Hepatocyte (in vitro differentiated cells): Measurements from ENCODE around the gene PTPN1. TPM values are rescaled to one million over a fixed set of nuclear protein-coding genes. Genes with fewer than 3 reads are reported as not detected.

ENCODE experiments used
- DNase-seq: peaks from one replicate; pipeline ENCODE4 v3.0.0-alpha.2; 2016; ENCODE audit warnings: low spot score
- H2AFZ ChIP-seq: fragments of 200-600 bp; sonication (generic); 2 replicates; pipeline ENCODE4 v1.6.0; 2016; ENCODE audit warnings: antibody characterized with exemption, mild to moderate bottlenecking
- H3K27ac ChIP-seq: fragments of 200-600 bp; sonication (generic); 2 replicates; pipeline ENCODE4 v1.5.1; 2016; ENCODE audit warnings: mild to moderate bottlenecking
- H3K27me3 ChIP-seq: fragments of 200-600 bp; sonication (generic); 2 replicates; pipeline ENCODE4 v1.6.1; 2016
- H3K36me3 ChIP-seq: fragments of 200-600 bp; sonication (generic); replicated peaks from 2 replicates; pipeline ENCODE4 v1.5.1; 2016; ENCODE audit warnings: low read depth; ENCODE audit not compliant: insufficient read depth
- H3K4me1 ChIP-seq: fragments of 200-600 bp; sonication (generic); 2 replicates; pipeline ENCODE4 v1.5.1; 2016; ENCODE audit warnings: mild to moderate bottlenecking, moderate library complexity; ENCODE audit not compliant: insufficient read depth
- H3K4me2 ChIP-seq: fragments of 200-600 bp; sonication (generic); 2 replicates; pipeline ENCODE4 v1.6.0; 2016
- H3K4me3 ChIP-seq: fragments of 200-600 bp; sonication (generic); 2 replicates; pipeline ENCODE4 v1.5.1; 2016; ENCODE audit warnings: mild to moderate bottlenecking
- H3K79me2 ChIP-seq: fragments of 200-600 bp; sonication (generic); 2 replicates; pipeline ENCODE4 v1.6.0; 2017; ENCODE audit warnings: mild to moderate bottlenecking
- H3K9me2 ChIP-seq: fragments of 200-600 bp; sonication (generic); replicated peaks from 2 replicates; pipeline ENCODE4 v1.6.0; 2017; ENCODE audit warnings: mild to moderate bottlenecking; ENCODE audit not compliant: insufficient read depth
- H3K9me3 ChIP-seq: fragments of 200-600 bp; sonication (generic); 2 replicates; pipeline ENCODE4 v1.5.1; 2016; ENCODE audit warnings: low read depth, mild to moderate bottlenecking
- H4K20me1 ChIP-seq: fragments of 200-600 bp; sonication (generic); 2 replicates; pipeline ENCODE4 v1.6.0; 2016; ENCODE audit warnings: mild to moderate bottlenecking; ENCODE audit not compliant: insufficient read depth, poor library complexity, severe bottlenecking
- EZH2 ChIP-seq: fragments of 200-600 bp; sonication (generic); IDR thresholded peaks from 2 replicates; pipeline ENCODE4 v1.6.1; 2016; ENCODE audit warnings: antibody characterized with exemption, mild to moderate bottlenecking, borderline replicate concordance
- EZH2phosphoT487 ChIP-seq: fragments of 200-600 bp; sonication (generic); IDR thresholded peaks from one replicate; pipeline ENCODE4 v1.6.1; 2018; ENCODE audit warnings: antibody characterized with exemption, mild to moderate bottlenecking, low read depth, moderate library complexity; ENCODE audit not compliant: unreplicated experiment, severe bottlenecking
- WGBS: methylation state at CpG from one replicate; pipeline ENCODE4 v1.1.6; 2016; ENCODE audit warnings: low lambda C conversion rate; ENCODE audit errors: missing lambda C conversion rate; 5-methylcytosine and 5-hydroxymethylcytosine counted together
- polyA plus RNA-seq: library from polyadenylated mRNA; unstranded; fragments of >200 nt; fragmentation: Nextera tagmentation; extraction: Ambion mirVana; gene quantifications from 2 replicates; pipeline ENCODE4 v1.2.1, GENCODE V29; 2016
- total RNA-seq: library from RNA; depleted of rRNA; stranded (reverse); fragments of >200 nt; gene quantifications from 2 replicates; pipeline ENCODE4 v1.2.3, GENCODE V29; 2014
- TF ChIP-seq, protein P1 (sequence below): fragments of 200-600 bp; sonication (generic); IDR thresholded peaks from 2 replicates; pipeline ENCODE4 v1.5.1; 2016; ENCODE audit warnings: antibody characterized with exemption, mild to moderate bottlenecking; ENCODE audit not compliant: poor library complexity

Gene PTPN1
- total and polyA plus RNA-seq, 2 experiments from 2014 or later: 22.0 to 32.1 TPM

DNA sequence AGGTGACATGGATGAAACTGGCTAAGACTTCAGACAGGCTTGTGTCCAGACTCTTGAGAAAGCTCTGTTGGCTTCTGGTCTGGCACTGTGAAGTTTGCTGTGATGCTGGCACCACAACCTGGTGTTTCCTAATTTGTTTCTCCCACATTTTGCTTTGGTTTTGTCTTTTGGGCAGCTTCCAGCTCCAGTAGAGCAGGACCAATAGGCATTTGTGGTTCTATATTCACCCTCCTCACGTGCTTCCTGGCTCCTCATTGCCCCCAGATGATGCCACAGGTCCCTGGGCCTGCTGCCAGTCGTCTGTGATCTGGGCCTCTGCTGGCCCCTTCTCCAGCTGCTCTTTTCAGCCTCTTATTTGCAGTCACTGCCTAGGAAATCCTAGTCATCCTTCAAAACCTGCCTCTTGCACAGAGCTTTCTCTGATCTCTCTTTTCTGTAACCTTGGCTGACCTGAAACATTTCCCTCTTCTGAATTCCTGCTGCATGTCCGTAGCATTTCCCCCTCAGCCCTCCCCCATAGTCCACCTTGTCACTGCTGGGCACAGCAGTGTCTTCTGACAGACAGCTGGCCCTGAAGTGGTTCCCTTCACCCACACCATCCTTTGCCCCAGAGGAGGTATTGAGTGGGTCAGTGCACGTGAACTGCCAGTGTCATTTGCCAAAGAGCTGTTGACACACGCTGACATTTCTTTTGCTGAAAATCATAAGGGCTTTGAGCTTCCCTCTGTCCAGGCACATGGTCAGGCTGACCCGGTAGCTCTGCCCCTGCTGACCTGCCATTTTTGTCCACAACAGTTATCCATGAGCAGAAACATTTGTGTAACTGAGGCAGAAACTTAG, 63.0 kb downstream of the PTPN1 start:
- Histone ChIP-seq H3K4me3 (no peak overlapping the region), H3K27me3 (no peaks in the 10 kb centered on the region), H3K4me2 (no peak overlapping the region), H4K20me1 (peaks cover 5% of the 10 kb centered on the region), H3K9me3 (no peaks in the 10 kb centered on the region), H3K79me2 (peaks cover 20% of the 10 kb centered on the region), H3K27ac (no peak overlapping the region), H3K9me2 (no peaks in the 10 kb centered on the region), H2AFZ (no peak overlapping the region), H3K36me3 (no peaks in the 10 kb centered on the region), H3K4me1 (peaks cover 13% of the 10 kb centered on the region)
- DNase-seq: no peak
- no peak for TF ChIP-seq EZH2
- TF ChIP-seq, protein P1, sequence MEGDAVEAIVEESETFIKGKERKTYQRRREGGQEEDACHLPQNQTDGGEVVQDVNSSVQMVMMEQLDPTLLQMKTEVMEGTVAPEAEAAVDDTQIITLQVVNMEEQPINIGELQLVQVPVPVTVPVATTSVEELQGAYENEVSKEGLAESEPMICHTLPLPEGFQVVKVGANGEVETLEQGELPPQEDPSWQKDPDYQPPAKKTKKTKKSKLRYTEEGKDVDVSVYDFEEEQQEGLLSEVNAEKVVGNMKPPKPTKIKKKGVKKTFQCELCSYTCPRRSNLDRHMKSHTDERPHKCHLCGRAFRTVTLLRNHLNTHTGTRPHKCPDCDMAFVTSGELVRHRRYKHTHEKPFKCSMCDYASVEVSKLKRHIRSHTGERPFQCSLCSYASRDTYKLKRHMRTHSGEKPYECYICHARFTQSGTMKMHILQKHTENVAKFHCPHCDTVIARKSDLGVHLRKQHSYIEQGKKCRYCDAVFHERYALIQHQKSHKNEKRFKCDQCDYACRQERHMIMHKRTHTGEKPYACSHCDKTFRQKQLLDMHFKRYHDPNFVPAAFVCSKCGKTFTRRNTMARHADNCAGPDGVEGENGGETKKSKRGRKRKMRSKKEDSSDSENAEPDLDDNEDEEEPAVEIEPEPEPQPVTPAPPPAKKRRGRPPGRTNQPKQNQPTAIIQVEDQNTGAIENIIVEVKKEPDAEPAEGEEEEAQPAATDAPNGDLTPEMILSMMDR: no peak
- no peak for TF ChIP-seq EZH2phosphoT487
- 76% methylated on average over 6 of the region's 6 CpGs for WGBS

DNA sequence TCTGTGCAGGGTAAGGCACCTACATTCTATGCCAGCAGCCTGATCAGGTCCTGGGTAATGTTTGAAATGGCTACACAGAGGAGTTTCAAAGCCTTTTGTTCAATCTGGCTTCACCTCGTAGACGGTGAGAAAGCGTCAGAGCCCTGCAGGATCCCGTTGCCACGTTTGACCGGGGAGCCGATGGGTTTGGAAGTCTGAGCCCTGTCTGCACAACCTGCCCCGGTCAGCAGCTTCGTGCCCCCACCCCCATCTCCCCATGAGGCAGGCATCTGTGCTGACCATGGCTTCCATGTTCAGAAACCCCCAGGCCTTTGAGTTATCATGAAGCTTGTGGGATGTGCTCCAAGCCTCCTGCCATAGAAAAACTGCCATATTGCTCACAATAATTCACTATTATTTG, 63.9 kb downstream of the PTPN1 start:
- Histone ChIP-seq H3K4me3 (no peak overlapping the region), H2AFZ (no peak overlapping the region), H3K9me3 (no peaks in the 10 kb centered on the region), H3K79me2 (peaks cover 20% of the 10 kb centered on the region), H3K27ac (no peak overlapping the region), H4K20me1 (peaks cover 5% of the 10 kb centered on the region), H3K4me2 (no peak overlapping the region), H3K4me1 (peaks cover 13% of the 10 kb centered on the region), H3K27me3 (no peaks in the 10 kb centered on the region), H3K9me2 (no peaks in the 10 kb centered on the region), H3K36me3 (peaks cover under 1% of the 10 kb centered on the region)
- 94% methylated on average over 9 of the region's 9 CpGs for WGBS
- no peak for DNase-seq
- TF ChIP-seq, protein P1: no peak
- TF ChIP-seq EZH2: no peak
- no peak for TF ChIP-seq EZH2phosphoT487

DNA sequence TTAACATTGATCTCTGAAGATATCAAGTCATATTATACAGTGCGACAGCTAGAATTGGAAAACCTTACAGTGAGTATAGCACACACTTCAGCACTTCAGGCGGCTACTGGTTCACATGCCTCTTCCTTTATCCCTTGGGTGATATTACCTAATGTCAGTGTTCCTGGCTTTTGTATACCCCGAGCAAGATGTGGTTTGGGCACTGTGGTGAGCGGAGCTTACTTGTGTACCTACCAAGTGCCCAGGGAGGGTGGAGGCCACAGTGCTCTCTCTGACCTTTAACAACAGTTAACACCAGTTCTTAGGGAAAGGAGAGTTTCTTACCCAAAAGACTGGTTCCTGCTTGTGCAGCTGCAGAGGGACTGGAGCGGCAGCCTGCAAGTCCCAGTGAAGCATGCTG, 64.4 kb downstream of the PTPN1 start:
- Histone ChIP-seq H3K9me2 (no peaks in the 10 kb centered on the region), H3K4me3 (no peak overlapping the region), H3K36me3 (peaks cover 4% of the 10 kb centered on the region), H3K9me3 (no peaks in the 10 kb centered on the region), H3K4me2 (no peak overlapping the region), H4K20me1 (peaks cover 5% of the 10 kb centered on the region), H2AFZ (no peak overlapping the region), H3K79me2 (peaks cover 20% of the 10 kb centered on the region), H3K4me1 (peaks cover 13% of the 10 kb centered on the region), H3K27me3 (no peaks in the 10 kb centered on the region), H3K27ac (no peak overlapping the region)
- DNase-seq: no peak
- no peak for TF ChIP-seq EZH2
- TF ChIP-seq EZH2phosphoT487: no peak
- TF ChIP-seq, protein P1: no peak
- 97% methylated on average over 5 of the region's 5 CpGs for WGBS
